ENCODE measurements around the gene NEU1.
"Not testable (repeated sequence)": the region's sequence is repeated elsewhere in the genome, so short reads cannot be mapped to it uniquely, and the experiment has no call there.

The NEU1 gene

DNA sequence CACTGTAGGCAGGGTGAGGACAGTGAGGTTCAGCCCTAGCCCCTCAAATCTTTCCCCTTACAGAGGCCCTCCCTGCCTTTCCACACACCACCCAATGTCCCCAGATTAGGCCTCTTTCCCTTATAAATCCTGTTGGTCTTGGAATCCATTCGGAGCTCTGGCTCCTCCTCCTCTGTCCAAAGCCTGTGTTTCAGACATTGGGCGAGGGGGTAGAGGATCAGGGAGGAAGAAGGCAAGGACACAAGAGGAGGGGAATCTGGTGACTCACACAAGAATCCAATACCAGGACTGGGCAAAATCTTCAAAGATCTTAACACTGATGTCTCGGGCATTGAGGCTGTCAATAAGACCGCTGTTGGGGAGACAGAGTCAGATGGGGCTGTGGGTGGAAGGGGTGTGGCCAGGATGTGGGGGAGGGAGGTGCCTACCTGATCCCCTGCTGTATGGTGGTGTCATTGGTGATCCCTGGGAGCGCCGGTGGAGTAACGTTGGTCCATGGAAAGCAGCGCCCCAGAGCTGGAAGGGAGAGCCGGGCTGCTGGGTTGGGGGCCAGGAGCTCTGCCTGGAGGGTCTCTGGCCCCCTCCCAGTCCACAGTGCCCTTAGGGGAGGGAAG, 8.5 kb upstream of the NEU1 start:
- no peak for DNase-seq

DNA sequence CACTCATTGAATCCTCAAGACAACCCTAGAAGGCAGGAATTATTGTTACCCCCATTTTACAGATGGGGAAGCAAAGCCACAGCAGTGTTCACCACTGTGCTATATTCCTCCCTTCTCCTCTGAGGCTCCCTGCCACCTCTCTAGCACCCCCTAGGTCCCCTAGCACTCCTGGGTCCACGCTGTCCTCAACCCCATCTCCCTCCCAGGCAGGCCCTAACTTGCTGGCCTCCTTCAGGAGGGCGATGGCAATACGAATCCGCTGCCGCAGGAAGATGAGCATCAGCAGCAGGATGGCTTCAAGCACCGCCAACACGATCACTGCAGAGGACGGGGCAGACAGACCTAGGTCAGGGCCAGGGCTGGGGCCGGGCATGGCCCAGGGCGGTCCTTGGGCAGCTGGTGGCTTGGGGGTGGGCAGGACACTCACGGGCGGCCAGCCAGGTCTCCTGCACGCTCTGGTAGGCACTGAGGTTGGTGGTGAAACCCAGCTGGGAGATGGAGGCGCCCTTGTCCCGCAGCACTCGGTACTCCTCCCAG, 7.8 kb upstream of the NEU1 start:
- no peak for DNase-seq

DNA sequence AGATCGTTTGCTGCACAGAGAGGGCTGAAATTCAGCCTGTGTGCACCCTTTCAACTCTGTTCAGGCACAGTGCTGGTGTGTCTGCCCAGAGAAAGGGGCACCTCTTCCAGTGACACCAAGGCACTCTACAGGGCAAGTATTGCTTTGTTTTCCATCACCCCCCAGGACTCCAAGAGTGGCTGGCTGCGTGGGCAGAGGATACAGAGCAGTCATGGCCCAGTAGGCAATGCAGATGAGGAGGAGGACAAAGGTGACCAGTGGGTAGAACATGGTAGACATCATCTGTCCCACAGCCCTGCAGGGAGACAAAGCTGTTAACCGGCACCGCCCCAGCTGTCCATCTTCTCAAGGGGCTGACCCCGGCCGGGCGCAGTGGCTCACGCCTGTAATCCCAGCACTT, 6.7 kb upstream of the NEU1 start:
- DNase-seq = no peak

DNA sequence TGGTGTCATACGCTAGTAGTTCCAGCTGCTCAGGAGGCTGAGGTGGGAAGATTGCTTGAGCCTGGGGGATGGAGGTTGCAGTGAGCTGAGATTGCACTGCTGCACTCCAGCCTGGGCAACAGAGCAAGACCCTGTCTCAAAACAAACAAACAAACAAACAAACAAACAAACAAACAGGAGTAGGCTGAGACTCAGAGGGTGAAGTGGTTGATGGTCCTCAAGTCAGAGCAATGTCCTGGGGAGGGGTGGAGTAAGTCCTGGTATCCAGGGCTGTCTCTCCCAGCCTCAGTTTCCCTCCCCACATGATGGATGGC, 6.0 kb upstream of the NEU1 start:
- DNase-seq = not testable (repeated sequence)

DNA sequence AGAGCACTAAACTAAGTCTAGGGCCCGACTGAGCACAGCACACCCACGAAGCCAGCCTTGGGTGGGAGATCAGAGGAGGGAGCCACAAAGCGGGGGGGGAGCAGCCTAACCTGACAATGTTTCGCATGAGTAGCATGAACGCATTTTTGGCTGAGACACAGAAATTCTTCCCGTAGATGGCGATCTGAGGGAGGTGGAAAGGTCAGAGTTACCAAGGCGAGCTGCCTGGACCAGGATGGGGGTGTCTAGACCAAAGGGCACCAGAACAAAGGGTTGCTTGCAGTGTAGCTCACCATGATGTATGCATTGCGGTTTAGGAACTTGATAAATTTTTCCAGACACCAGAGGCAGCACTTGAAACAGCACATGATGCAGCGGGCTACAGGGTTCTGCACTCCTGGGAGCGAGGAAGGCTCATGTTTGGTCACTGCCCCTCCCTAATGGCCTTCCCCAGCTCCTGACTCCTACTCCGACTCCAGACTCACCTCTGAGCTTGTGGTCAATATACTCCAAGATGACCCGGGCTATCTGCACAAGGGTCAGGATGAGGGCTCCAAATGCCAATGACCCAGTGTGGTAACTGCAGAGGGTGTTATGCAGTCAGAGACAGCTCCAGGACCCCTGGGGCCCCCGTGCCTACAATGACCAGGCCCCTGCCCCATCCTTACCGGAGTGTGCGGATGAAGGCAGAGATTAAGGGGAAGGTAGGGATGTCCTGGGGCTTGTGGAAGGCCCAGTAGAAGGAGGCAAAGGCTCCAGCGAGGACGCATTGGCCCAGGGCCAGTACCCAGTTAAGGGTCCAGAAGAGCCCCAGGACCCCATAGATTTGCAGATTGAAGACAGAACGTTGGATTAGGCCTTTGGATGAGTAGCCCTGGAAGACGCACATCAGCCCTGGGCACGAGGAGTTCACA, 2.8 kb upstream of the NEU1 start:
- no peak for DNase-seq

DNA sequence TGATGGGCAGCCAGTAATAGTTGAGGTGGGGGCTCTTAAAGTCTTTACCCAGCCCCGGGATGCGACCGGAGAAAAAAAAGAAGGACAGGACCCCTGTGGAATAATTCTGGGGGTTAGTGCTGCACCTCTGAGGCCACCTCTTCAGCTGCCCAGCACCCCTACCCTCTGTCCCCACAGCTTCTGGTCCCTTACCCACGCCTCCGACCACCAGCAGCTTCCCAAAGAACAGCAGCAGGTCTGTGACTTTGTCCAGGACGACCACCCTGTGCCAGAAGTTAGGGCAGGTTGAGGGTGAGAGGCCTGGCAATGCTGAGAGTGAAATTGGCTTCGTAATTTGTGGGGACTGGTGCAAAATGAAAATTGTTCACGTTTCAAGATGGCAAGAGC, 2.2 kb upstream of the NEU1 start:
- DNase-seq = no peak

DNA sequence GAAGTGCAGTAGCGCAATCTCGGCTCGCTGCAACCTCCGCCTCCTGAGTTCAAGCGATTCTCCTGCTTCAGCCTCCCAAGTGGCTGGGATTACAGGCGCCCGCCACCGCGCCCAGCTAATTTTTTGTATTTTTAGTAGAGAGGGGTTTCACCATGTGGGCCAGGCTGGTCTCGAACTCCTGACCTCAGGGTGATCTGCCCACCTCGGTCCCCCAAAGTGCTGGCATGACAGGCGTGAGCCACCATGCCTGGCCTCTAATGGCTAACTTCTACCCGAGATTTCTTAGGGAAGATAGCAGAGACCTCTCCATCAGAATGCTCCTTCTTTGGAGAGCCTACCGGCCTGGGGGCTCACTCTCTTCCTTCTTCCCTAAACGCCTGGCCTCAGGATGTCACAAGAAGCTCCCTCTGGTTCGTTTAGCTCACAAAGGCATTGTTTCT, 1.5 kb upstream of the NEU1 start:
- not testable (repeated sequence) for DNase-seq

DNA sequence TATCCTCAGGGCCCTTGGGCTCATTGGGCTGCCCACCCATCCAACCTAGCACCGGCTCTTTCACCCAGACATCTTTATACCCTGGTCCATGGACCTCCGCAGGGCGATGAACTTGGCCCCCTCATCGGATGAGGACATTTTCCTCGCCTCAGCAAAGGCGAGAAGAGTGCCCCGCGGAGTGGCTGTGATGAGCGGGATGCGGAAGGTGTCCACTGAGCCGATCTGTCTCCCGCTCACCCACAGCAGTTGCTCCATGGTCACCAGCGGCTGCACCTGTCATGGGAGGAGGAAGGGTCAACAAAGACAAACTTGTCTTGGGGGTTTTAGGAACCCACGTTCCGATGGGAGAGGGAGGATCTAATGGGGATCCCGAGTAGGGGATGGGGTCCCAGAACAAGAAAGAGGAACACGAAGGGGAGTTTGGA, 690 bp downstream of the NEU1 start:
- no peak for DNase-seq

DNA sequence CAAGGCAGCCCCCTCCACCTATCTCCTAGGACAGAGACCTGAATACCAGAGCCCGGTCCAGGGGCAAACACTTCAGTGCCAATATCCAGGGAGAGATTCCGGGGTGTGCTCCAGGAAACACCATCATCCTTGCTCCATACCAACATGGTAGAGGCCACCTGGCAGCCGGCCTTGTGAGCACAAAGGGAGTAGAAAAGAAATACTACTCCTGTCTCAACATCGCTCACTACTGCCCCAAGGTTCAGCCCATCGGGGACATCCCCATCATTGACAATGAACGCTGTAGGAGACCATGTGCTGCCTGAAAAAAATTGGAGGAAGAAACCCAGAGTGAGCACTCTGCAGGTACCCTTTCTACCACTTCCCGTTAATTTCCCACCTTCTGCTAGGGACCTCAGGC, 1.5 kb downstream of the NEU1 start:
- DNase-seq = no peak

DNA sequence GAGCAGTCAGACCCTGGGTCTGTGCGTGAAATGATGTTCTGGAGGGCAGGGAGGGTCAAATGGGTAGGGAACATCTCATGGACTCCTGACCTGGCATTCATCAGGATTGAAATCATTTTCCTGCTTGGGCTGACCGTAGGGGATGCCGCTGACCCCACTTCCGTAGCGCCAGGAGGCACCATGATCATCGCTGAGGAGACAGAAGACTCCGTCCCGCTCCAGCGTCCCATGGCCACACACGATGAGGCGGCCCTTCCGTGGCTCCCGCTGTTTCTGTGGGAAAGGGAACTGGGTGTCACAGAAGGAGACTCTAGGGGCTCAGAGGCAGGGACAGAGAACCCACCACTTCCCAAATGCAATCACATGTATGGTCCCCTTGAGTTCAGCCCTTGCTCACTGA, 2.3 kb downstream of the NEU1 start:
- no peak for DNase-seq

DNA sequence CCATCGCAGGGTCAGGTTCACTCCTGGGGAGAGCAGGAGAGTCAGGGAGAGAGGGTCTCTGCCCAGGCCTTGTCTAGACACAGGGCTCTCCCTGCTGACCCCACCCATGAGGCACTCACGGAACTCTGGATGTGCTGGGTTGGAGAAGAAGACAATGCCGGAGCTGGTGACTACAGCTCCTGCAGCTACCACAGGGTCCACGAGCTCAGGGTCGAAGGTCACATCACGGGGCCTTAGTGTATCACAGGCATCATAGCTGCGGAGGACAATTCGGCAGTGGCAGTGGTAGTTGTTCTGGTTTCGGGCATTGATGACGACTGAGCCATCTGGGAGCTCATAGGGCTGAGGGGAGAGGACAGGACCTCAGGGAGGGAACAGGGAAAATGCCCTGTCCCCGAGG, 2.7 kb downstream of the NEU1 start:
- DNase-seq = no peak

DNA sequence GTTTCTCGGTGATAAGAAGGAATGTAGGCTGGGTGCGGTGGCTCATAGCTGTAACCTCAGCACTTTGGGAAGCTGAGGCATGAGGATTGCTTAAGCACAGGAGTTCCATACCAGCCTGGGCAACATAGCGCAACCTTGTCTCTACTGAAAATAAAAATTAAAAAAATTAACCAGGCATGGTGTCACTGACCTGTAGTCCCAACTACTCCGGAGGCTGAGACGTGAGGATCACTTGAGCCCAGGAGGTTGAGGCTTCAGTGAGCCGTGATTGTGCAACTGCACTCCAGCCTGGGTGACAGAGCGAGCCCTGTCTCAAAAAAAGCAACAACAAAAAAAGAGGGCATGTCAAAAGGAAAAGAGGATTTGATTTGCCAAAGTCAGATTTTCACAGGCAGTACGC, 3.9 kb downstream of the NEU1 start:
- no peak for DNase-seq

DNA sequence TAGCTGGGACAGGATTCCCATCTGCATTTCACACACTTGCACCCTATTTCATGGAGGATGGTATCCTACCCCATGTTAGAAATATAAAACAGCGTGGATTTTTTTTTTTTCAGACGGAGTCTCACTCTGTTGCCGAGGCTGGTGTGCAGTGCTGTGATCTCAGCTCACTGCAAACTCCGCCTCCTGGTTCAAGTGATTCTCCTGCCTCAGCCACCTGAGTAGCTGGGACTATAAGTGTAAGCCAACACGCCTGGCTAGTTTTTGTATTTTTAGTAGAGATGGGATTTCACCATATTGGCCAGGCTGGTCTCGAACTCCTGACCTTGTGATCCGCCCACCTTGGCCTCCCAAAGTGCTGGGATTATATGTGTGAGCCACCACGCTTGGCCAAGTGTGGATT, 4.8 kb downstream of the NEU1 start:
- DNase-seq = not testable (repeated sequence)

DNA sequence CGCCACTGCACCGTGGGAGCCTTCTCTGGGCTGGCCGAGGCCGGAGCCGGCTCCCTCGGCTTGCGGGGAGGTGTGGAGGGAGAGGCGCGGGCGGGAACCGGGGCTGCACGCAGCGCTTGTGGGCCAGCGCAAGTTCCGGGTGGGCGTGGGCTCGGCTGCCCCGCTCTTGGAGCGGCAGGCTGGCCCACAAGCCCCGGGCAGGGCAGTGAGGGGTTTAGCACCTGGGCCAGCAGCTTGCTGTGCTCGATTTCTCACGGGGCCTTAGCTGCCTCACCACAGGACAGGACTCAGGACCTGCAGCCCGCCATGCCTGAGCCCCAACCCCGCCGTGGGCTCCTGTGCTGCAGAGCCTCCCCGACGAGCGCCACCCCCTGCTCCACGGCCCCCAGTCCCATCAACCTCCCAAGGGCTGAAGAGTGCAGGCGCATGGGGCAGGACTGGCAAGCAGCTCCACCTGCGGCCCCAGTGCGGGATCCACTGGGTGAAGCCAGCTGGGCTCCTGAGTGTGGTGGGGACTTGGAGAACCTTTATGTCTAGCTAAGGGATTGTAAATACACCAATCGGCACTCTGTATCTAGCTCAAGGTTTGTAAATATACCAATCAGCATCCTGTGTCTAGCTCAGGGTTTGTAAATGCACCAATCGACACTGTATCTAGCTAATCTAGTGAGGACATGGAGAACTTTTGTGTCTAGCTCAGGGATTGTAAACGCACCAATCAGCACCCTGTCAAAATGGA, 10.5 kb downstream of the NEU1 start:
- not testable (repeated sequence) for DNase-seq

DNA sequence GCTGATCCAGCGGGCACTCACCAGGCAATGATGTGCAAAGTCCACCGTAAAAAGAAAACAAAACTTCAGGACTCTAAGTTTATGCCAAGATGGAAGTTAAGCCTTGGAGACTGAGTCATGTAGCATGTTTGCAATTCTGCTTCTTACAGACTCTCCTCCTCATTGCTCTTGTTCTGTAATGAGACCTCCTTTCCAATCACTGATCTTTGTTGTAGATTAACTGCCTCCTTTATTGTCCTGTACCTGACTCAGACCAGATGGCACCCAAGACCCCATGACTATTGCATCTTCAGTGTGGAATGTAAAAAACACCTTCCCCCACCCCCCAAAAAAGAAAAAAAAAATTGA, 11.2 kb downstream of the NEU1 start:
- DNase-seq = no peak

DNA sequence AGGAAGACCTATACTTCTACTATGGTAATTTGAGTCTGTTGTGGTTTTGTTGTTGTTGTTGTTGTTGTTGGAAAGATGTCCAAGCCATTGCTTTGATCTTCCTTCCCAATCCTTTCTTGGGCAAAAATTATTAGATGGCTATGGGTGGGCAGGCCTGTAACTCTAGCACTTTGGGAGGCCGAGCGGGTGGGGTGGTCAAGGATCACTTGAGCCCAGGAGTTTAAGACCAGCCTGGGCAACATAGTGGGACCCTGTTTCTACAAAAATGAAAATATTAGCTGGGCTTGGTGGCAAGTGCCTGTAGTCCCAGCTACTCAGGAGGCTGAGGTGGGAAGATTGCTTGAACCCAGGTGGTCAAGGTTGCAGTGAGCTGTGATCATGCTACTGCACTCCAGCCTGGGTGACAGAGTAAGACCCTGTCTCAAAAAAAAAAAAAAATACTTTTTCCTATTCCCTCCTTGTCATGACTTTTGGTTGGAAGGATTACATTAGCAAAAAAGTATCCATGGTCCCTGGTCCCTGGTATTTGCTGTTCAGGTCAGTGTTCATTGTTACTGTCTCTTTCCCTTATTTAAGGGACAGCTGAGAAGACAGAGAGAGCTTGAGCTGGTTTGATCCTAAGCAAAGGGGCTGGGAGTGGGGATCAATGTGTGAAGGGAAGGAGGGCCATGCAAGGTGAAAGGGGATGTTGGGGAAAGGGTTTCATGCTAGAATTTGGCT, 11.7 kb downstream of the NEU1 start:
- no peak for DNase-seq

DNA sequence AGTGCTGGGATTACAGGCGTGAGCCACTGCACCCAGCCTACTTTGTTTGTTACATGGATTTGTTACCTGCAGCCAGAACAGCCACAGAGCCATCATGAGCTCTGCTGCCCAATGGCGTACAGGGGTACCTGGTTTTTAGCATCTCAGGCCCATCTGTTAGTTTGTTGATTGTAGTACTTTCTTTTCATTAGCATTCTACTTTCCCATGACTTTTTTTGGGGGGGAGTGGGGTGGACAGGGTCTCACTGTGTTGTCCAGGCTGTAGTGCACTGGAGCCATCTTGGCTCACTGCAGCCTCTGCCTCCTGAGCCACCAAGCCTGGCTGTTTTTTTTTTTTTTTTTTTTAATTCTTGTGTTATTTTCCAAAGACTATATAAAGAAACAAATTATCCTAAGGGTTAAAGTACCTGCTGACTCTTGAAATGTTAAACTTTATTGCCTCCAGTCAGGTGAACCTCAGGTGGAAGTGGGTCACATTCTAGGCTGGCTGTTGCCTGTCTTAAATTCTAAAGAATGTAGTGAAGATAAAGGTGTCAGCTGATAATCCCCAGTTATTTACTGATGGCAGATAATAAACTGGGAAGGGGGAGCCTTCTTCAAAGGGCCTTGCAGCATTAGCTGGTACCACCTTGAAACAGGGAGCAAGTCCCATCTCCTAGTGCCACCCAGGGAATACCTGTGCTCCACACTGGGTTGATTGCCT, 15.2 kb downstream of the NEU1 start:
- no peak for DNase-seq

DNA sequence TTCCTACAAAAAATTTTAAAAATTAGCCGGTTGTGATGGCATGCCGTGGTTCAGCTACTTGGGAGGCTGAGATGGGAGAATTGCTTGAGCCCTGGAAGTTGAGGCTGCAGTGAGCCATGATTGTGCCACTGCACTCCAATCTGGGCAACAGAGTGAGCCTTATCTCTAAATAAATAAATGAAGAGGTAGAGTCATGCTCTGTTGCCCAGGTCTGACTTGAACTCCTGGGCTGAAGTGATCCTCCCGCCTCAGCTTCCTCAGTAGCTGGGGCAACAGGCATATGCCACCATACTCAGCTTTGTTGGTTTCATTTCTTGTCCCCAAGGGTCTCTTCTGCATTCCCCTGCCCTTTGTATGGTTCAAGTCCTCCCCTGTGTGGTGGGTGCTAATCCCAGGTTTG, 18.1 kb downstream of the NEU1 start:
- no peak for DNase-seq

DNA sequence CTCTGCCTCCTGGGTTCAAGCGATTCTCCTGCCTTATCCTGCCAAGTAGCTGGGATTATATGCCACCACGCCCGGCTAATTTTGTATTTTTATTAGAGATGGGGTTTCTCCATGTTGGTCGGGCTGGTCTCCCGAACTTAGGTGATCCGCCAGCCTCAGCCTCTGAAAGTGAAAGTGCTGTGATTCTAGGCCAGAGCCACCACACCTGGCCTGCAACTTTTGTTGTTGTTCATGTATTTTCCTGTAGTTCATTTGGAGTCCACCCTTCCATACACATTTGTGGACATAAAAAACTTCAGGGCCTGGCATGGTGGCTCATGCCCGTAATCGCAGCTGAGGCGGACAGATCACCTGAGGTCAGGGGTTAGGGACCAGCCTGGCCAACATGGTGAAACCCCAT, 20.6 kb downstream of the NEU1 start:
- no peak for DNase-seq

DNA sequence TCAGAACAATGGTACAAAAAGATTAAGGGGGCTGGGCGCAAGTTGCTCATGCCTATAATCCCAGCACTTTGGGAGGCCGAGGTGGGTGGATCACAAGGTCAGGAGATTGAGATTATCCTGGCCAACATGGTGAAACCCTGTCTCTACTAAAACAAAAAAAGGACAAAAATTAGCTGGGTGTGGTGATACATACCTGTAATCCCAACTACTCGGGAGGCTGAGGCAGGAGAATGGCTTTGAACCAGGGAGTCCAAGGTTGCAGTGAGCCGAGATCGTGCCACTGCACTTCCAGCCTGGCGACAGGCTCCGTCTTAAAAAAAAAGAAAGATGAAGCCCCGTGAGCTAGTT, 22.9 kb downstream of the NEU1 start:
- not testable (repeated sequence) for DNase-seq

DNA sequence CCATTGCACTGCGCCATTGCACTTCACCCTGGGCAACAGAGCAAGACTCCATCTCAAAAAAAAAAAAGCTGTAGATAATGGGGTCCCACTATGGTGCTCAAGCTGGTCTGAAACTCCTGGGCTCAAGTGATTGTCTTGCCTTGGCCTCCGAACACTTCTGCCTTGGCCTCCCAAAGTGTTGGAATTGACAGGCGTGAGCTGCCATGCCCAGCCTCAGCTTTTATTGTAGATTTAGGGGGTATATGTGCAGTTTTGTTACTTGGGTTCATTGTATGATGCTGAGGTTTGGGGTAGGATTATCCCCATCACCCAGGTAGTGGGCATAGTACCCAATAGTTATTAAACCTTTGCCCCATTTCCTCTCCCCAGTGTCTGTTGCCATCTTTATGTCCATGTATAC, 23.7 kb downstream of the NEU1 start:
- no peak for DNase-seq

DNA sequence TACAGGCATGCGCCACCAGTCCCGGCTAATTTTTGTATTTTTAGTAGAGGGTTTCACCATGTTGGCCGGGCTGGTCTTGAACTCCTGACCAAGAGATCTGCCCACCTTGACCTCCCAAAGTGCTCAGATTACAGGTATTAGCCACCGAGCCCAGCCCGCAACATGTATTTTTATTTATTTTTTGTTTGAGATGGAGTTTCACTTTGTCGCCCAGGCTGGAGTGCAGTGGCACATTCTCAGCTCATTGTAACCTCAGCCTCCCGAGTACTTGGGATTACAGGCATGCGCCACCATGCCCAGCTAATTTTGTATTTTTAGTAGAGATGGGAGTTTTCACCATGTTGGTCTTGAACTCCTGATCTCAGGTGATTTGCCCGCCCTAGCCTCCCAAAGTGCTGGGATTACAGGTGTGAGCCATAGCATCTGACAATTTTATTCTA, 24.5 kb downstream of the NEU1 start:
- DNase-seq = not testable (repeated sequence)

Measured in NCI-H446 treated with DMSO at 0.1 percent for 48 hours (cell line).